ENCODE data around the gene ALDOA. TPM values are rescaled to one million over a fixed set of nuclear protein-coding genes. Genes with fewer than 3 reads are reported as not detected.
A peak's percentile ranks its signal among the peaks of the same experiment; 100 is the strongest.

The ALDOA gene
- total and polyA plus RNA-seq, 9 of the 15 experiments (the other 6 are each of a cell fraction or from before 2014, with no cell fraction given): 311 to 2,224 (median 1,293) TPM

- TF ChIP-seq E2F1 (CRISPR knock-in tag; IDR thresholded peaks at IDR 0.05) (peak; percentile 66; the same call in 1 of the 2 replicates), ATF7 (IDR thresholded peaks at IDR 0.05) (peak; percentile 38; the same call in 1 of the 2 replicates), ERF (CRISPR knock-in tag; IDR thresholded peaks at IDR 0.05) (0 out of 2 replicates have a peak, but pooled peaks have one; percentile 22), NCOA6 (IDR thresholded peaks at IDR 0.05) (peak; percentile 91), ZKSCAN8 (CRISPR knock-in tag; IDR thresholded peaks at IDR 0.05) (no peak), ZNF589 (CRISPR knock-in tag; IDR thresholded peaks at IDR 0.05; ENCODE audit: low read depth) (peak; percentile 75; the same call in 1 of the 2 replicates), NFYB (IDR thresholded peaks at IDR 0.05; ENCODE audit: extremely low read depth, insufficient read length) (no peak), ZNF175 (CRISPR knock-in tag; IDR thresholded peaks at IDR 0.05; ENCODE audit: low read depth) (peak; percentile 92), ZNF592 (IDR thresholded peaks at IDR 0.05) (peak; percentile 96), ZNF639 (CRISPR knock-in tag; conservative IDR thresholded peaks at IDR 0.05 in 1 of 2, IDR thresholded peaks at IDR 0.05 in 1 of 2) (peak in 1 of 2 experiments; percentile 10; a peak in 1 of 4 replicates), SRSF3 (IDR thresholded peaks at IDR 0.05; ENCODE audit: insufficient read depth, low read length) (no peak), ZMIZ1 (IDR thresholded peaks at IDR 0.05; ENCODE audit: low read depth in 2 of 2, low read length in 2 of 2) (peak; percentile 20 to 54; a peak in 1 of 4 replicates), KLF16 (IDR thresholded peaks at IDR 0.05) (peak; percentile 6; the same call in 1 of the 2 replicates), ZSCAN29 (IDR thresholded peaks at IDR 0.05) (peak; percentile 99)
These were observed 26.2 kb downstream of the ALDOA start, which contains the start of gene TBX6 (continued) for GRCh38 chr16:30091474-30092372.

All from K562 (cell line).